DMS53 treated with DMSO at 0.1 percent for 48 hours (cell line): Measurements from ENCODE around the gene SEMA4A.
A peak's percentile ranks its signal among the peaks of the same experiment; 100 is the strongest.
"Not testable (repeated sequence)": the region's sequence is repeated elsewhere in the genome, so short reads cannot be mapped to it uniquely, and the experiment has no call there.

Experiments
- DNase-seq: peaks from one replicate; lab custom pipeline; 2025; ENCODE audit not compliant: unreplicated experiment; lab: John Stamatoyannopoulos, UW

SEMA4A gene

DNA sequence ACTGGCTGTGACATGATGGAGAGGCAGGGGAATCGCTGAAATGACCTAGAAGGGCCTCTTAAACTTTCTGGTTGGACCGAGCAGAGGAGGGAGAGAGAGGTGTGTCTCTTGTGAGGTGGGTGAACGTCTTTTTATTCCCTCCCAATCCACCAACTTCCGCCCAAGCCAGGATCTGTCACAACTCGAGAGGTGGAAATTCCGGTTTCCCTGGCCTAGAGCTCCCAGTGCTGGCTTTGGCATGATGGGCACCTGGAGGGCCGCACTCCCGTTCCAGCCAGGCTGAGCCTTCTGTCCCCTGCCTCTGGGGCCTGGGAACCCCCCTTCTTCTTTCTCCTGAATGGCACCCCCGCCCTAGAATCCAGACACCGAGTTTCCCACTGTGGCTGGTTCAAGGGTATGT lies at the start of gene SEMA4A:
Gene SEMA4A (plus strand): TSS at position 224 of the 400 bp plus-strand sequence. CDS start 994 bp downstream, outside the sequence.
- DNase-seq: peak; percentile 18

DNA sequence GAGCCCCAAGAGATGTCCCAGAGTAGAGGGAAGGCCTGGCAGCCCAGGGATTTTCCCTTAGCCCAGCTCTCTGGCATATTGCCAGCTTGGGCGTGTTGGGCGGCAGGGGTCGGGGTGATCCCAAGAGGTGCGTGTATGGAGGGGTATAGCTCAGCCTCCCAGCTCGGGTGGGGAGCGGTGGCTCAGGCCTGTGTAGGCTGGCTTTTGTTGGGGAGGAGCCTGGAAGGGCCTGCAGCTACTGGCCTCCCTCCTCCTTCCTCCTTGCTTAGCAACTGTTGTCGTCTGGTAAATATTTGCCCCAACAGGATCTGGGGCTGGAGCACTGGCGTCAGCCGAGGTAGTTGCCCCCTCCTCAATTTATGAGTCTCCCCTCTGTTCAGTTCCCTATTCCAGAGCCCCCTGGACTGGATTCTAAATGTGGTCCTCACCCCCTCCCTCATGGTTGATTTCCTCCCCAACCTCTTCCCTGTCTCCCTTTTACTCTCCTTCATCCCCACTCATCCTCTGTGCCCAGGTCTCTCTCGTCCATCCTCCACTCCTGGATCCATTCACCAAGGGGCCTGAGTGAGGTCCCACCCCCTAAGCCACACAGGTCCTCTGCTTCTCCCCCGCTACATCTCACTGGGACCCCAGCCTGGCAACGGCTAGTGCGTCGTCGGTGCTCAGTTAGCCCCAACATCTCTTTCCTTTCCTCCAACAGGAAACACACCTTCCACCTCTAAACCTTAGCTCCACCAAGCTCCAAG lies 49.1 kb upstream of the SEMA4A start:
- peak; percentile 13 for DNase-seq

DNA sequence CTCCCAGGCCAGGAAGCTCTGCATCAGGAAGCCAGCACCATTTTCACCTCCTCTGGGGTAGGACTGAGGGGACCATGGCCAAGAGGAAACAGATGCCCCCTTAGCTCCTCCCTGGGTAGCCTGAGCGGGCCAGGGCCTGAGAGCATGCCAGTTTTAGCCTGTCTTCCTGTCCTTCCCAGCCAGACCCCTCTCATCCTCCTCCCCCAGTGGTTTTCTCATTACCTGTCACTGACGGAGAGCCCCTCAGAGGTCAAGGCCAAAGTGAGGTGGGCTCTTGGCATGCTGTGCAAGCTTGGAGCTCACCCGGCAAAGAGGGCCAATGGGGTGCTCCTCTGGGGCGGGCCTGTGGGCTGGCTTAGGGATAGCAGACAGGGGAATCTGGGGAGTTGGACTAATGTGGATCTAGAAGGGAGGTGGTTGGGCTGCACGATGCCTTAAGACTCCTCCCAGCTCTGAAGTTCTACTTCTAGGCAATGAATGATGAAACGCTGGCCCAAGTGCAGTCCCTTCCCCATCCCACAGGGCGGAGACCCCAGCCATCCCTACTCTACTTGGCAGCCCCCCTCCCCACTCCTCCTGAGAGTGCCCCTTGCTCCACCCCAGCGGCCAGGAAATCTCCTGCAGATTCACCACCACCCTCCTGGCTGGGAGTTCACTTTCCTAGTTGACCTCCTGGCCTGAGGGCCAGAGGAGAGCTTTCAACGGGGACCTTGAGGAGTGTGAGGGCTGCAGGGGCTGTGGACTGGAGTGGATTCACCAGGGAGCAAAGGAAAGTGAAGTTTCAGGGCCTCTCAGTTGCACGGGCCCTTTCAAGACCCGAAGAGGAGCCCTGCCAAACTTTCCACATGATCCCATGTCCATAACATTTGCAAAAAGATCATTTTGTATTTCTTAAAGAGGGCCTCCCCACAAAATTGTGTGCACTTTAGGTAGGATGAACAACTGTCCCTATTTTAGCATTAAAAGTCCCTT lies 48.2 kb upstream of the SEMA4A start:
- DNase-seq: no peak

DNA sequence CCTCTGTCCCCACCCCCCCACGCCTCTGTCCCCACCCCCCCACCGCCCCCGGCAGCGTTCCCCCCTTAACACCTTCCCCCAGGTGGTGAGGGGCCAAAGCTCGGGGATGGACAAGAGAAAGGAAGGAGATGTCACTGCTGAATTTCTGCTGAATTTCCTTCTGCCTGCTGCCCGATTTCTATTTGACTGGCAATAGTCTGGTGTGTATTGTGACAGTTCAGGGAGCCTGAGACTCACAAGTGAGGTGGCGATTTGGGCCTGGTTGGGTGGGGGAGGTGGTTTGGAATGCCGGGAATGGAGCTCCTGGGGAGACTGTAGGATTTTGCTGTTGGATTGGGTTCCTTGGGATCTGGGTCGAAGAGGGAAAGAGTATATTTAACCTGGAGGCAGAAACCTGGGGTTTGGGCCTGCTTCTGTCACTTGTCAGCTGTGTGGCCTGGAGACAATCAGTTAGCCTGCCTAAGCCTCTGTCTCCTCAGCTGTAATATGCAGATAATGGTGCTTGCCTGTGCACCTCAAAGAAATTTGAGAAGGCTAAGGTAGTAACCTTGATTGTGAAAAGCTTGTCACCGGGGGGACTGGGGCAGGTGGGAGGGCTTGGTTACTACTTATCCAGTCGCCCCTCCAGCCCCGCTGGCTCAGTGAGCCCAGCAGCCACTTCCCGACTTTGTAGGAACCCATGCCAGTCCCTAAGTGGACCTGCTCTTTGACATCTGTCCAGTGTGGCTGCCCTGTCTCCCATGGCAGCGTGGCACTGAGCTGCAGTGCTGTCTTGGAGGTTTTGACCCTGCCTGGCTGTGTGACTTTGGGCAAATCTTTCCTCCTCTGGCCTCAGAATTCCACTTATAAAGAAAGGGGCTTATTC lies 46.5 kb upstream of the SEMA4A start:
- peak; percentile 56 for DNase-seq

DNA sequence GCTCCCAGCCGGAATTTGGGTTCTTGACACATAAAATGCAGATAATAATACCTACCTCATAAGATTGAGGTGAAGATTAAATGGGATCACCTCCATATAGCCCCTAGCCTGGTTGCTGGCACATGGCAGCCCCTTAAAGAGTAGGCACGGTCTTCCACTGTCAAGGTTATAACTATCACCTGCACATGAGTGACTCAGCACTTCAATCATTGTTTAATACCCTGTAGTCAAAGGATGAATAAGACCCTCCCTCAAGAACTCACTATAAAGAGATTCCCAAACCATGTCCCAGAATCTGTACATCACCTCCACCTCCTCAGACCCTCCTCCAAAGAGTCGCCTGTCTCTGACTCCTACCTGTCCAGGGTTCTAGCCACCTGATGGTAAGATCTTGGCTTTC lies 45.3 kb upstream of the SEMA4A start:
- no peak for DNase-seq

DNA sequence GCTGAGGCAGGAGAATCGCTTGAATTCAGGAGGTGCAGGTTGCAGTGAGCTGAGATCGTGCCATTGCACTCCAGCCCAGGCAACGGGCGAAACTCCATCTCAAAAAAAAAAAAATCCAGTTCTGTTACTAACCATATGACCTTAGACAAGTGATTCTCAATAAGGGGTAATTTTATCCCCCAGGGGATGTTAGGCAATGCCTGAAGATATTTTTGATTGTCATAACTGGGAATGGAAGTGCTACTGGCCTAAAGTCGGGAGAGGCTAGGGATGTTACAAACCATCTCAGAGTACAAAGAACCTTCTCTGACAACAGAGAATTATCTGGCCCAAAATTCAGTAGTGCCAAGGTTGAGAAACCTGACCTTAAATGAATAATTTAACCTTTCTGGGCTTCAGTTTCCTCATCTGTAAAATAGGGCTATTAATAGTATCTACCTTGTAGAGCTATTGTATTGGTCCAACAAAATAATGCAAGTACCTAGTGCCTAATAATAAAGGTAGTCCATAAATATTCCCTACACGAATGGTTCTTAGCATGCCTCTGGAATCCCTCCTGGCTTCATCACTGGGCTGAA lies 44.6 kb upstream of the SEMA4A start:
- DNase-seq: no peak

DNA sequence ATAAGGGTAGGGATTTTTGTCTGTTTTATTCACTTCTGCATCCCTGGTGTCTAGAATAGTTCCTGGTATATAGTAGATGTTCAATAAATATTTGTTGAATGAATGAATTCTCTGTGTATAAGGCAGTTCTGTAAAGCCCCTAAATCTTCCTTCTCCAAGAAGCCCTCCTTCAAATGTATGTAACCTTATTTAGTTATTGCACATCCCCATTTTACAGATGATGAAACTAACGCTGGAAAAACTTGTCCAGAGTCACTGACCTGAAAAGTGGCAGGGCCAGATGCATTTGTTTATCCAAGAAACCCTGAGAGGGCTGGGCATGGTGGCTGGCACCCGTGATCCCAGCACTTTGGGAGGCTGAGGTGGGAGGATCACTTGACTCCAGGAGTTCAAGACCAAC lies 43.1 kb upstream of the SEMA4A start:
- DNase-seq: no peak

- no peak for DNase-seq
Observed at GRCh38 chr1:156111355-156111962, 41.9 kb upstream of the SEMA4A start.

- DNase-seq: no peak
Observed at GRCh38 chr1:156112276-156113137, 40.9 kb upstream of the SEMA4A start.

DNA sequence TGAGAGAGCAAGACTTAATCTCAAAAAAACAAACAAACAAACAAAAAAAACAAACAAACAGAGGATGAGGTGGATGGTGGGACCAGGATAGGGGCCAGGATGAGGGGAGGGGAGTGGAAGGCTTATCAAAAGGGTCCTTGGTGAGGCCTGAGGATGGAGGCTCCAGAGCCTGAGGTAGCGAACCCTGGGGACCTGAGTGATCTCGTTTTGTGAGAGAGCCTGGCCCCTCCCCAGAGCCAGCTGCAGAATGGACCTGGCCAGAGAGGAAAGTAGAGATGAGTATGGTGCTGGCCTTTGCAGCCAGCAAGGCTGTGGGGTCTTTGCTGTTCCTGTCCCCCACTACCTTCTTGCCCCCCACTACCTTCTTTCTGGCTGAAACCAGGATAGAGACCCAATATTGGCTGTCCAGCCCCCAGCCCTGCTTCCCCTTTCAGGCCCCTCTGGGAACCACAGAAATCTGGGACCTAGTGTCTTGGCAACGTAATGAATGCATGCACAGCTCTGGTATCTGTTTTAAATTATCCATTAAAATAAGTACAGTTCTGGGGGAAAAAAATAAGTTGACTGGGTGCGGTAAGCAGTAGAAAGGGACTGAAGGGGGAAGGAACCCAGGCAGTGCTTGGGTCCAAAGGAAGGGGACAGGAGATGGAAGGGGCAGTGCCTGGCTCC lies 40.0 kb upstream of the SEMA4A start:
- DNase-seq: no peak

DNA sequence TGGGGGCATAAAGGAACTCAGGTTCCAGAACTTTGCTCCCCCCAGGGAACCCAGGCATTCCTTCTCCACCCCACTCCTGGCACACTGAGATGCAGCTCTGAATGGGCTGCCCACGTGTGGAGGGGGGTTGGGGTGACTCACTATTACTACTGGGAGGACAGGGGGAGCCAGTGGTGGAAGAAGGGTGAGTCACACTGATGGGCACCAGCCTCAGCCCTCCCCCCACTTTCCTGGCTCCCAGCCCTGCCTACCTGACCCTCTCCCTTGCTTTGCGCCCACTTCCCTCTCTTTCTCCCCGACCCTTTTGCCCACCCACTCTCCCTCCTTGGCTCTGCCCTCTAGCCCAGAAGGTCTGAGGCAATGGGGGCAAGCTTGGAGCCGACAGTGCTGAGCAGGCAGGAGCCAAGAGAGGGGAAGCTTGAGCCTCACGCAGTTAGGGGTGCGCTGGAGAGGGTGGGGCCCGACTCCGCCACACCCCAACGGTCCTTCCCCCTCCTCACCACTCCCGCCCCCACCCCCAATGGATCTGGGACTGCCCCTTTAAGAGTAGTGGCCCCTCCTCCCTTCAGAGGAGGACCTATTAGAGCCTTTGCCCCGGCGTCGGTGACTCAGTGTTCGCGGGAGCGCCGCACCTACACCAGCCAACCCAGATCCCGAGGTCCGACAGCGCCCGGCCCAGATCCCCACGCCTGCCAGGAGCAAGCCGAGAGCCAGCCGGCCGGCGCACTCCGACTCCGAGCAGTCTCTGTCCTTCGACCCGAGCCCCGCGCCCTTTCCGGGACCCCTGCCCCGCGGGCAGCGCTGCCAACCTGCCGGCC lies 39.1 kb upstream of the SEMA4A start, which contains the start of gene LMNA:
Gene LMNA (plus strand): TSS at position 611 of the 818 bp plus-strand sequence. CDS start 208 bp downstream, outside the sequence.
- peak; percentile 79 for DNase-seq

DNA sequence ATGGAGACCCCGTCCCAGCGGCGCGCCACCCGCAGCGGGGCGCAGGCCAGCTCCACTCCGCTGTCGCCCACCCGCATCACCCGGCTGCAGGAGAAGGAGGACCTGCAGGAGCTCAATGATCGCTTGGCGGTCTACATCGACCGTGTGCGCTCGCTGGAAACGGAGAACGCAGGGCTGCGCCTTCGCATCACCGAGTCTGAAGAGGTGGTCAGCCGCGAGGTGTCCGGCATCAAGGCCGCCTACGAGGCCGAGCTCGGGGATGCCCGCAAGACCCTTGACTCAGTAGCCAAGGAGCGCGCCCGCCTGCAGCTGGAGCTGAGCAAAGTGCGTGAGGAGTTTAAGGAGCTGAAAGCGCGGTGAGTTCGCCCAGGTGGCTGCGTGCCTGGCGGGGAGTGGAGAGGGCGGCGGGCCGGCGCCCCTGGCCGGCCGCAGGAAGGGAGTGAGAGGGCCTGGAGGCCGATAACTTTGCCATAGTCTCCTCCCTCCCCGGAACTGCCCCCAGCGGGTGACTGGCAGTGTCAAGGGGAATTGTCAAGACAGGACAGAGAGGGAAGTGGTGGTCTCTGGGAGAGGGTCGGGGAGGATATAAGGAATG lies 38.4 kb upstream of the SEMA4A start:
- DNase-seq: no peak

GRCh38 chr1:156115514-156116374 lies 37.6 kb upstream of the SEMA4A start:
- no peak for DNase-seq

DNA sequence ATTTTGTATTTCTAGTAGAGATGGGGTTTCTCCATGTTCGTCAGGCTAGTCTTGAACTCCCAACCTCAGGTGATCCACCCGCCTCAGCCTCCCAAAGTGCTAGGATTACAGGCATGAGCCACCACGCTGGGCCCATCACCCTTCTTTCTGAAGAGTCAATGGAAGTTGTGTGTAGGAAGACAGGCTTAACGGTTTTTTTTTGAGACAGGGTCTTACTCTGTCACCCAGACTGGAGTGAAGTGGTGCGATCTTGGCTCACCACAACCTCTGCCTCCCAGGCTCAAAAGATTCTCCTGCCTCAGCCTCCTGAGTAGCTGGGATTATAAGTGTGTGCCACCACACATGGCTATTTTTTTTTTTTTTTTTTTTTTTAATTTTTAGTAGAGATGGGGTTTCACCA lies 36.7 kb upstream of the SEMA4A start:
- not testable (repeated sequence) for DNase-seq

DNA sequence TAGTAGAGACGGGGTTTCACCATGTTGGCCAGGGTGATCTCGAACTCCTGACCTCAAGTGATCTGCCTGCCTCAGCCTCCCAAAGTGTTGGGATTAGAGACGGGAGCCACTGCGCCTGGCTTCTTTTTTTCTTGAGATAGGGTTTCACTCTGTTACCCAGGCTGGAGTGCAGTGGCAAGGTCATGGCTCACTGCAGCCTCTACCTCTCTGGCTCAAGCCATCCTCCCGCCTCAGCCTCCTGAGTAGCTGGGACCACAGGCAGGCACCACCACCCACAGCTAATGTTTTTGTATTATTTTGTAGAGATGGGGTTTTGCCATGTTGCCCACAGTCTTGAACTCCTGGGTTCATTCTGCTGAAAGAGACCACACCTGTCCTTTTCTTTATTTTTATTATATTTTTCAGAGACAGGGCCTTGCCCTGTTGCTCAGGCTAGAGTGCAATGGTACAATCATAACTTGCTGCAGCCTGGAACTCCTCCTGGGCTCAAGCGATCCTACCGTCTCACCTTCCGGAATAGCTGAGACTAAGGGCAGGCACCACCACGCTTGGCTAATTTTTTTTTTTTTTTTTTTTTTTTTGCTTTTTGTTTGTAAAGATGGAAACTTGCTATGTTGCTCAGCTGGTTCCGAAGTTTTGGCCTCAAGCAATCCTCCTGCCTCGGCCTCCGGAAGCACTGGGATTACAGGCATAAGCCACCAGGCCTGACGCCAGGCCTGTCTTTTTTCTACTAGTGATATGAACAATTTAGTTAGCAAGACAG lies 35.8 kb upstream of the SEMA4A start:
- no peak for DNase-seq
